ENCODE data around the gene YARS1.

The YARS1 gene

DNA sequence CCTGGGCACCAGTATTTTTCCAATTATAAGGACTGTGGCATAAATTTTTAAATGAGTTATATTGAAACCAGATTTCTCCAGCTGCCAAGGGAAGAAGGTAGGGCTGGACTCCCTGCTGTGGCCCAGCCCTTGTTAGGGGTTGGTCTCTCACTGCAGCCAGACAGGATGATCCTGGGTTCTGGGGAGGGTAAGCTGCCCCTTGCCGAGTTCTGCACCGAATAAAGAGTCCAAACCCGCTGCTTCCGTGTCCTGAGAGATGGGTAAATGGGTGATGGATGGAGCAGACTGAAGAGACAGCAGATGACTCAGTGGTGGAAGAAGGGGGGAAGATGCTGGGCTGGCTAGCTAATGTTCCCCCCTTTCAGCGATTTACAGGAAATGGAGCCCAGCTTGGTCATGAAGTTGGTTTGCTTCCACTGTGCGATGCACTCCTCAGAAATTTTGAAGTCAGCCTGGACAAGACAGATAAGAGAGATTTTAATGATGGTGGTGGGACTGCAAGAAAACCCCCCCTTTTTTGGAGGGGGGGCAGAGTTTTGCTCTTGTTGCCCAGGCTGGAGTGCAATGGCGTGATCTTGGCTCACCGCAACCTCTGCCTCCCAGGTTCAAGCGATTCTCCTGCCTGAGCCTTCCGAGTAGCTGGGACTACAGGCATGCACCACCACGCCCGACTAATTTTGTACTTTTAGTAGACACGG is 41.4 kb downstream of the YARS1 start:
- DNase-seq = no peak

- no peak for DNase-seq
These were observed 42.1 kb downstream of the YARS1 start for GRCh38 chr1:32774950-32775634.

DNA sequence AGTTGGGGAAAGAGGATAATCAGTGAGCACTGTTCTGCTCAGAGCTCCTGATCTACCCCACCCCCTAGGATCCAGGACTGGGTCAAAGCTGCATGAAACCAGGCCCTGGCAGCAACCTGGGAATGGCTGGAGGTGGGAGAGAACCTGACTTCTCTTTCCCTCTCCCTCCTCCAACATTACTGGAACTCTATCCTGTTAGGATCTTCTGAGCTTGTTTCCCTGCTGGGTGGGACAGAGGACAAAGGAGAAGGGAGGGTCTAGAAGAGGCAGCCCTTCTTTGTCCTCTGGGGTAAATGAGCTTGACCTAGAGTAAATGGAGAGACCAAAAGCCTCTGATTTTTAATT is 42.7 kb downstream of the YARS1 start:
- DNase-seq = no peak

GRCh38 chr1:32773764-32774463 is 43.2 kb downstream of the YARS1 start:
- no peak for DNase-seq

- DNase-seq = peak; percentile 45
These were observed 44.0 kb downstream of the YARS1 start for GRCh38 chr1:32773018-32773763.

DNA sequence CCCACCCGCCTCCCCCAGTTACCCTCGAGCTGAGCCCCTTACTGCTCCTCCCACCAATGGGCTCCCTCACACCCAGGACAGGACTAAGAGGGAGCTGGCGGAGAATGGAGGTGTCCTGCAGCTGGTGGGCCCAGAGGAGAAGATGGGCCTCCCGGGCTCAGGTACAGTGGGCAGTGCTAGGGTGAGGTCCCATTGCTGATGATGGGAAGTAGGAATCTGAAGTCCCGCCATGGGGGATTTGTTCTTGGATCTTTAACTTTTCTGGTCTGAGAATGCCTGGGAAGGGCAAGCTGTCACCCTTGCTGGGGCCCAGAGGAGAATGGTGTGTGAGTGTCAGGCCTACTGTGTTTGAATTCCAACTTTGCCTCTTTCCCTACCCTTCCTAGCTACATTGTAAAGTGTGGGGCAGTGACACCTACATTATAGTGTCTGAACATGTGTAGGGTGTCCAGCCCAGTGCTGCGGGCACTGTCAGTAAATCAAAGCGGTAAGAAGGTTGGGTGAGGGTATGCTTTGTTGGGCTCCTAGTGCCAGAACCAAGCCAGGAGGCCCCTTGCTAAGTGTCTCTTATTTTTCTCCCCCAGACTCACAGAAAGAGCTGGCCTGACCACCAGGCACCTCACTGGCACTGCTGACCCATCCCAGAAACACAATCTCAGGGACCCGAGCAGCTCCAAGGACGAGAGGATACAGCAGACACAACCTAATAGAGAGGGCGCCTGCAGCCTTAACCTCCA is 44.7 kb downstream of the YARS1 start:
- DNase-seq = no peak

DNA sequence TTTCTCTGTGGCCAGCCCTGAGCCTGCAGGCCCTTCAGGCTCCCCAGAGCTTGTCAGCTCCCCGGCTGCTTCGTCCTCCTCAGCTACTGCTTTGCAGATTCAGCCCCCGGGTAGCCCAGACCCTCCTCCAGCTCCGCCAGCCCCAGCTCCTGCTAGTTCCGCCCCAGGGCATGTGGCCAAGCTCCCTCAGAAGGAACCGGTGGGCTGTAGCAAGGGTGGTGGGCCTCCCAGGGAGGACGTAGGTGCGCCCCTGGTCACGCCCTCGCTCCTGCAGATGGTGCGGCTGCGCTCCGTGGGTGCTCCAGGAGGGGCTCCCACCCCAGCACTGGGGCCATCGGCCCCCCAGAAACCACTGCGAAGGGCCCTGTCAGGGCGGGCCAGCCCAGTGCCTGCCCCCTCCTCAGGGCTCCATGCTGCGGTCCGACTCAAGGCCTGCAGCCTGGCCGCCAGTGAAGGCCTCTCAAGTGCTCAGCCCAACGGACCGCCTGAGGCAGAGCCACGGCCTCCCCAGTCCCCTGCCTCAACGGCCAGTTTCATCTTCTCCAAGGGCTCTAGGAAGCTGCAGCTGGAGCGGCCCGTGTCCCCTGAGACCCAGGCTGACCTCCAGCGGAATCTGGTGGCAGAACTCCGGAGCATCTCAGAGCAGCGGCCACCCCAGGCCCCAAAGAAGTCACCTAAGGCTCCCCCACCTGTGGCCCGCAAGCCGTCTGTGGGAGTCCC is 45.4 kb downstream of the YARS1 start:
- no peak for DNase-seq

DNA sequence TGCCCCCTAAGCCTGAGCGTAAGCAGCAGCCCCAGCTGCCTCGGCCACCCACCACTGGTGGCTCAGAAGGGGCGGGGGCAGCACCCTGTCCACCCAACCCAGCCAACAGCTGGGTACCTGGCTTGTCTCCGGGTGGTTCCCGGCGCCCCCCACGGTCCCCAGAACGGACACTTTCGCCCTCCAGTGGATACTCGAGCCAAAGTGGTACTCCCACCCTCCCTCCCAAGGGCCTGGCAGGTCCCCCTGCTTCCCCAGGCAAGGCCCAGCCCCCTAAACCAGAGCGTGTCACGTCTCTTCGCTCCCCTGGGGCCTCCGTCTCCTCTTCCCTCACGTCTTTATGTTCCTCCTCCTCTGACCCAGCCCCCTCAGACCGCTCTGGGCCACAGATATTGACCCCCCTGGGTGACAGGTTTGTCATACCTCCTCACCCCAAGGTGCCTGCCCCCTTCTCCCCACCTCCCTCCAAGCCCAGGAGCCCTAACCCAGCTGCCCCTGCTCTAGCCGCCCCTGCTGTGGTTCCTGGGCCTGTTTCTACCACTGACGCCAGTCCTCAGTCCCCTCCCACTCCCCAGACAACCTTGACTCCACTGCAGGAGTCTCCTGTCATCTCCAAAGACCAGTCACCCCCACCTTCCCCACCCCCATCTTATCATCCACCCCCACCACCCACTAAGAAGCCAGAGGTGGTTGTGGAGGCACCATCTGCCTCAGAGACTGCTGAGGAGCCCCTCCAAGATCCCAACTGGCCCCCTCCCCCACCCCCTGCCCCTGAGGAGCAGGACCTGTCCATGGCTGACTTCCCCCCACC is 46.2 kb downstream of the YARS1 start:
- DNase-seq = no peak

DNA sequence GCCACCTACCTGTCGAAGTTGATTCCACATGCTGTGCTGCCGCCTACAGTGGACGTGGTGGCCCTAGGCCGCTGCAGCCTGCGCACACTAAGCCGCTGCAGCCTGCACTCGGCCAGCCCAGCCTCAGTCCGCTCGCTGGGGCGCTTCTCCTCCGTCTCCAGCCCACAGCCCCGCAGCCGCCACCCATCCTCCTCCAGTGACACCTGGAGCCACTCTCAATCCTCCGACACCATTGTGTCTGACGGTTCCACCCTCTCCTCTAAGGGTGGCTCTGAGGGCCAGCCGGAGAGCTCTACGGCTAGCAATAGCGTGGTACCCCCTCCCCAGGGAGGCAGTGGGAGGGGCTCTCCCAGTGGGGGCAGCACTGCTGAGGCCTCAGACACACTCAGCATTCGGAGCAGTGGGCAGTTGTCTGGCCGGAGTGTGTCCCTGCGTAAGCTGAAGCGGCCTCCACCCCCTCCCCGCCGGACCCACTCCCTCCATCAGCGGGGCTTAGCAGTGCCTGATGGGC is 46.9 kb downstream of the YARS1 start:
- DNase-seq = no peak

DNA sequence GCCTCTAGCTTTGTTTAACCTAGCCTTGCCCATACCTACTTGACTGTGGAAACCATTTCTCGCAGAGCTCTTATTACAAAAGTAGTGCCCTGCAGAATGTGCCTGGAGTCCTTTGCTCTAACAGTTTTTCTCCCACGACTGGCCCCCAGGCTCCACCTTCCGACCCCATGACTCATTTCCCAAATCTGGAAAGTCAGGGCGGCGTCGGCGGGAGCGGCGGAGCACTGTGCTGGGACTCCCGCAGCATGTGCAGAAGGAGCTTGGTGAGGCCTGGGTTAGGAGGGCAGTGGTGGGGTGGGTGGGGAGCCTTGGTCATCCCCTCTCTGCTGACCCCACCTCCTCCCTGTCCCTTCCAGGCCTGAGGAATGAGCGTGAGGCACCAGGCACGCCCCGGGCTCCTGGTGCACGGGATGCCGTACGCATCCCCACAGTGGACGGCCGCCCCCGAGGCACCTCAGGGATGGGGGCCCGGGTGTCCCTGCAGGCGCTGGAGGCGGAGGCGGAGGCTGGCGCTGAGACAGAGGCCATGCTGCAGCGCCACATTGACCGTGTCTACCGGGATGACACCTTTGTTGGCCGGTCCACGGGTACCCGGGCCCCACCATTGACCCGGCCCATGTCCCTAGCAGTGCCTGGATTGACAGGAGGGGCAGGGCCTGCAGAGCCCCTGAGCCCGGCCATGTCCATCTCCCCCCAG is 47.5 kb downstream of the YARS1 start:
- DNase-seq = no peak

DNA sequence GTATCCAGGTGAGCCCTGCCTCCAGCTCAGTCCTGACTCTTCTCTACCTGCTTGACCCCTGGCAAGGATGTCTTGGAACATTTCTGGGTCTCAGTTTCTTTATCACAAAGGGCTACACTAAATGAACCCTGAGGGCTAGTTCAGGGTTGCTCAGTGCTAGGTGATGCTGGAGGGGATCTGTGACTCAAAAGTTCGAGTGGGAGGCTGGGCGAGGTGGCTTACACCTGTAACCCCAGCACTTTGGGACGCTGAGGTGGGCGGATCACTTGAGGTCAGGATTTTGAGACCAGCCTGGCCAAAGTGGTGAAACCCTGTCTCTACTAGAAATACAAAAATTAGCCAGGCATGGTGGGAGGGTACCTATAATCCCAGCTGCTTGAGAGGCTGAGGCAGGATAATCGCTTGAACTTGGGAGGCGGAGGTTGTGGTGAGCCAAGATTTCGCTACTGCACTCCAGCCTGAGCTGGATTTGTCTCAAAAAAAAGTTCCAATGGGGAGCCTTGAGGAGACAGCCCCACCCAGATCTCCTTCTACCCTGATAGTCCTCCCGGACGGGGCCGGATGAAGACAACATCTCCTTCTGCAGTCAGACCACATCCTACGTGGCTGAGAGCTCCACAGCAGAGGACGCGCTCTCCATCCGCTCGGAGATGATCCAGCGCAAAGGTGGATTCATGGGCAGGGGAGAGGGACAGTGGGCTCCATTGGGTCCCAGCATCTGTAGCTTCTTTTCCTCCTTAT is 48.9 kb downstream of the YARS1 start:
- DNase-seq = no peak

GRCh38 chr1:32767641-32768040 is 49.5 kb downstream of the YARS1 start:
- no peak for DNase-seq

- no peak for DNase-seq
These were observed 50.0 kb downstream of the YARS1 start for GRCh38 chr1:32767156-32767555.

DNA sequence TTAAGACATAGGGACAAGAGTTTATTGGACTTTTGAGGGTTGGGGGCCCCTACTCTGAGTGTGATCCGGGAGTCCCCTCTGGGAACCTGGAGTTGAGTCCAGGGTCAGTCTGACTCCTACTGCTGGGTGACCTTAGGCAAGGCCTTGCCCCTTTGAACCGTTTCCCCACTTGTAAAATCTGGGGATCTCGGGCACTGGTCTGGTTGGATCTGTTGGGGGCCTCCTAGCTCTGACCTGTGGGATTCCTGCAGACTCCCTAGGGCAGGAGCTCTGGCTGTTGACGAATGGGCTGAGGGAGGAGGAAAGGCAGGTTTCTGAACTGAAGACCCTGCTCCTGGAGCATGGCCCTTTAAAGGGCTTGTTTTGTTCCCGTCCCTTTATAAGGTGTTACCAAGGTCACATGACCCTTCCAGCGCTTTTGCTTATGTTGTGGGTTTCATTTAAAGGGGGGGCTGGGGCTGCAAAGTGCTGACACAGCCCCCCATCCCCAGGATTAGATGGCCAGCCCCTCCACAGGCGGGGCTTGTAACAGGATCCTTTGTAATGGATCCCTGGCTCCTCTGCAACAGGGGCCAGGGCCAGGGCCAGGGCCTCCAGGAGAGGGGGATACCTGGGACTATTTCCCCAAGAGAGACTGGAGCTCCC is 50.7 kb downstream of the YARS1 start:
- DNase-seq = no peak

- DNase-seq = no peak
These were observed 51.4 kb downstream of the YARS1 start for GRCh38 chr1:32765570-32766327.

DNA sequence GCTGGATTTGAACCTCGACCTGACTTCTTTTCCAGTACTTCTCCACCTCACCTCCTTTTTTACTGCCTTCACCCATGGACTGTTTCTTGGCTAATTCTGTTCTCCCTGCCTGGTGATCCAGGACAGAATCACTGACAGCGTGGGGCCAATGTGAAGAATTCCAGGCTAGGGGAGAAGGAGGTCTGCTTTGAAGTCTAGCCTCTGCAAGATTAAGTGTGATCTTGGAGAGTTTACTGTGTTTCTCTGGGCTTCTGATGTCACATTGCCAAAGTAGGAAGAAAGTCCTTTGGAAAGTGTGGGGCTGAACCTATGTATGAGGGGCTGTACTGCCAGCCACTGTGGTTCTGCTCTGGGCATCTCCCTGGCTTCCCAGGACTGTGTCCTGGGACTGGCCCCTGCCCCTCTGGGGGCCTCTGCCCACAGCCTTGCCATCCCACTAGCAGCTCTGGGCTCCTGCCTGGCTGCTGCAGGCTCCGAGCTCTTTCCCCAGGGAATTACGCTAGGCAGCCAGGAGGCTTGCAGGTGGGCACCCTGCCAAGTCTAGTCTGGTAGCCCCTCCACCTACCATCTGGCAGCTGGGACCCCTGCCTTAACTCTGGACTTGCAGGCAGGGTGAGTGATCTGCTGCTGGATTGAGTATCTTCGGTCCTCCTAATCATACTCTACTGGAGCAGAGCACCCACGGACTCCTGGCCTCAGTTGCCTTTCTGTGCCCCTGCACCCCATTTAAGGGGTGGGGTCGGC is 52.2 kb downstream of the YARS1 start:
- no peak for DNase-seq

DNA sequence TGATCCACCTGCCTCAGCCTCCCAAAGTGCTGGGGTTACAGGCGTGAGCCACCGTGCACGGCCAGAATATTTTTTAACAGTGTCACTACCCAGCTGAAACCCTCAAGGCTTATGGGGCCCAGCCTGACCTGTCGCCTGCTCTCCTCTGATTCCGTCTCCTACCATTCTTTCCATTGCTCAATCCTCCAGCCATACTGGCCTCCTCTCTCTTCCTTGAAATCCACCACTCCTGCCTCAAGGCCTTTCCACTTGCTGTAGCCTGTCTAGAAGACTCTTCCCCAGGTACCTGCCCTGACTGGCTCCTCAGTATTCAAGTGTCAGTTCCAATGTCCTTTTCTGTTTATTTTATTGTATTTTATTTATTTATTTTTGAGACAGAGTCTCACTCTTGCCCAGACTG is 53.9 kb downstream of the YARS1 start:
- DNase-seq = no peak

- DNase-seq = no peak
These were observed 55.2 kb downstream of the YARS1 start for GRCh38 chr1:32761936-32762335.

All from NCI-H510A treated with DMSO at 0.1 percent for 48 hours (cell line).